HEK293 (cell line): ENCODE results near the gene LRRC4C.
"Not testable (repeated sequence)": the region's sequence is repeated elsewhere in the genome, so short reads cannot be mapped to it uniquely, and the experiment has no call there.

ENCODE experiments used
- CTCF ChIA-PET: fragments of 350-600 bp; formaldehyde crosslinking; extraction: SDS; loops from one replicate; lab custom pipeline; 2021; ENCODE audit warnings: antibody characterized with exemption; lab: Yijun Ruan, JAX
- POLR2A ChIA-PET: fragments of 300-600 bp; formaldehyde crosslinking; extraction: SDS; loops from one replicate; lab custom pipeline; 2020; ENCODE audit warnings: antibody characterized with exemption, inconsistent platforms; lab: Yijun Ruan, JAX
- H3K27ac ChIP-seq: fragments of 200-500 bp; sonication (Bioruptor generic); 2 replicates; pipeline ENCODE4 v1.5.1; 2014; ENCODE audit warnings: low read depth, low read length, control low read depth, inconsistent platforms; ENCODE audit errors: extremely low read depth
- H3K36me3 ChIP-seq, 2 experiments: fragments of 200-500 bp in 1 of 2; sonication (Bioruptor generic) in 1 of 2; 1 replicate in 1 of 2; 2 replicates in 1 of 2; pipeline ENCODE4 v1.5.1; 2014 to 2017; ENCODE audit warnings: inconsistent platforms in 2 of 2, low read length in 2 of 2; ENCODE audit not compliant: control insufficient read depth in 2 of 2, insufficient read depth in 1 of 2
- H3K4me1 ChIP-seq: fragments of 200-500 bp; sonication (Bioruptor generic); 2 replicates; pipeline ENCODE4 v1.5.1; 2014; ENCODE audit warnings: mild to moderate bottlenecking, low read length, inconsistent platforms; ENCODE audit not compliant: control insufficient read depth, insufficient read depth
- H3K4me3 ChIP-seq: 2 replicates; pipeline ENCODE4 v1.5.1; 2011; ENCODE audit warnings: low read depth, mild to moderate bottlenecking, control low read depth, low read length, moderate library complexity
- H3K9me3 ChIP-seq: fragments of 200-500 bp; sonication (Bioruptor generic); 2 replicates; pipeline ENCODE4 v1.5.1; 2014; ENCODE audit warnings: low read depth, low read length, inconsistent platforms; ENCODE audit not compliant: control insufficient read depth, insufficient read depth
- ELK4 ChIP-seq: IDR thresholded peaks from 2 replicates; pipeline ENCODE4 v1.6.1; 2011; ENCODE audit warnings: mild to moderate bottlenecking, low read depth, low read length, borderline replicate concordance
- HIC1 ChIP-seq: fragments of 450-650 bp; formaldehyde crosslinking; IDR thresholded peaks from 2 replicates; pipeline ENCODE4 v1.5.1; 2016; ENCODE audit warnings: missing biosample characterization, missing genetic modification characterization
- MEIS1 ChIP-seq: sonication (generic); formaldehyde crosslinking; IDR thresholded peaks from 2 replicates; pipeline ENCODE4 v1.8.1; 2022; ENCODE audit warnings: missing genetic modification reagents, mild to moderate bottlenecking, borderline replicate concordance
- PBX3 ChIP-seq: sonication (generic); formaldehyde crosslinking; IDR thresholded peaks from 2 replicates; pipeline ENCODE4 v1.8.1; 2022; ENCODE audit warnings: mild to moderate bottlenecking, moderate library complexity, missing genetic modification reagents
- ZBTB1 ChIP-seq: fragments of 450-650 bp; formaldehyde crosslinking; IDR thresholded peaks from 2 replicates; pipeline ENCODE4 v1.5.1; 2016; ENCODE audit warnings: missing biosample characterization, missing genetic modification characterization
- ZBTB21 ChIP-seq: fragments of 450-650 bp; formaldehyde crosslinking; IDR thresholded peaks from 2 replicates; pipeline ENCODE4 v1.5.1; 2017; ENCODE audit warnings: missing biosample characterization, missing genetic modification characterization
- ZFP3 ChIP-seq: fragments of 450-650 bp; formaldehyde crosslinking; IDR thresholded peaks from 2 replicates; pipeline ENCODE4 v1.5.1; 2016; ENCODE audit warnings: low read depth, missing biosample characterization, missing genetic modification characterization
- ZNF169 ChIP-seq: fragments of 450-650 bp; formaldehyde crosslinking; IDR thresholded peaks from 2 replicates; pipeline ENCODE4 v1.5.1; 2016; ENCODE audit warnings: missing biosample characterization, missing genetic modification characterization
- ZNF184 ChIP-seq: fragments of 450-650 bp; IDR thresholded peaks from 2 replicates; pipeline ENCODE4 v1.5.1; 2018; ENCODE audit warnings: missing biosample characterization, mild to moderate bottlenecking, missing genetic modification characterization
- ZNF214 ChIP-seq: fragments of 450-650 bp; formaldehyde crosslinking; IDR thresholded peaks from 2 replicates; pipeline ENCODE4 v1.5.1; 2017; ENCODE audit warnings: missing biosample characterization, mild to moderate bottlenecking, missing genetic modification characterization, borderline replicate concordance
- ZNF26 ChIP-seq: fragments of 450-650 bp; formaldehyde crosslinking; IDR thresholded peaks from 2 replicates; pipeline ENCODE4 v1.5.1; 2016; ENCODE audit warnings: missing biosample characterization, missing genetic modification characterization
- ZNF416 ChIP-seq: fragments of 450-650 bp; formaldehyde crosslinking; IDR thresholded peaks from 2 replicates; pipeline ENCODE4 v1.5.1; 2016; ENCODE audit warnings: missing biosample characterization, missing genetic modification characterization
- ZNF426 ChIP-seq: fragments of 450-650 bp; formaldehyde crosslinking; IDR thresholded peaks from 2 replicates; pipeline ENCODE4 v1.5.1; 2017; ENCODE audit warnings: missing biosample characterization, missing genetic modification characterization, mild to moderate bottlenecking, inconsistent platforms, moderate library complexity
- ZNF473 ChIP-seq: fragments of 450-650 bp; formaldehyde crosslinking; IDR thresholded peaks from 2 replicates; pipeline ENCODE4 v1.5.1; 2017; ENCODE audit warnings: missing biosample characterization, missing genetic modification characterization
- ZNF513 ChIP-seq: fragments of 450-650 bp; IDR thresholded peaks from 2 replicates; pipeline ENCODE4 v1.5.1; 2018; ENCODE audit warnings: missing biosample characterization, missing genetic modification characterization
- ZNF518A ChIP-seq: fragments of 450-650 bp; formaldehyde crosslinking; conservative IDR thresholded peaks from 2 replicates; pipeline ENCODE4 v1.5.1; 2016; ENCODE audit warnings: low read depth, missing biosample characterization, missing genetic modification characterization
- ZNF658 ChIP-seq: fragments of 450-650 bp; formaldehyde crosslinking; IDR thresholded peaks from 2 replicates; pipeline ENCODE4; 2016; ENCODE audit warnings: missing biosample characterization, missing genetic modification characterization
- ZNF777 ChIP-seq: fragments of 450-650 bp; formaldehyde crosslinking; IDR thresholded peaks from 2 replicates; pipeline ENCODE4 v1.5.1; 2017; ENCODE audit warnings: missing biosample characterization, missing genetic modification characterization, borderline replicate concordance
- ZNF785 ChIP-seq: fragments of 450-650 bp; formaldehyde crosslinking; IDR thresholded peaks from 2 replicates; pipeline ENCODE4 v1.5.1; 2016; ENCODE audit warnings: missing biosample characterization, missing genetic modification characterization
- ZNF843 ChIP-seq: fragments of 450-650 bp; formaldehyde crosslinking; IDR thresholded peaks from 2 replicates; pipeline ENCODE4 v1.5.1; 2016; ENCODE audit warnings: missing biosample characterization, missing genetic modification characterization

Gene LRRC4C

GRCh38 chr11:41020259-41020658, 439.2 kb downstream of the LRRC4C start:
- no peaks in the 10 kb centered on the region for H3K36me3 ChIP-seq
- H3K4me3 ChIP-seq = no peak overlapping the region
- no peaks in the 10 kb centered on the region for H3K4me1 ChIP-seq
- H3K9me3 ChIP-seq = no peaks in the 10 kb centered on the region
- POLR2A ChIA-PET = no interaction called here
- no peak for TF ChIP-seq MEIS1 (CRISPR knock-in tag)
- TF ChIP-seq ZNF426 (tag by site-specific recombination) = no peak
- no peak for TF ChIP-seq ZNF184 (tag by site-specific recombination)
- no peak for TF ChIP-seq ZFP3 (tag by site-specific recombination)
- TF ChIP-seq ZNF26 (tag by site-specific recombination) = no peak
- TF ChIP-seq ZBTB21 (tag by site-specific recombination) = no peak
- TF ChIP-seq ZNF777 (tag by site-specific recombination) = no peak
- TF ChIP-seq ZNF518A = no peak
- TF ChIP-seq ZNF169 (tag by site-specific recombination) = no peak
- no peak for TF ChIP-seq ZBTB1
- no peak for TF ChIP-seq ZNF214
- no peak for TF ChIP-seq ZNF416 (tag by site-specific recombination)
- no peak for TF ChIP-seq ZNF513
- TF ChIP-seq ZNF843 (tag by site-specific recombination) = no peak
- TF ChIP-seq ZNF785 (tag by site-specific recombination) = no peak
- TF ChIP-seq HIC1 (tag by site-specific recombination) = no peak
- TF ChIP-seq ZNF473 (tag by site-specific recombination) = no peak
- TF ChIP-seq ZNF658 (tag by site-specific recombination) = no peak
- no peak for TF ChIP-seq PBX3 (CRISPR knock-in tag)
- no peak for TF ChIP-seq ELK4
- CTCF ChIA-PET = no interaction called here
- H3K27ac ChIP-seq = no peak overlapping the region

- POLR2A ChIA-PET, H3K27ac ChIP-seq, H3K36me3 ChIP-seq, H3K4me1 ChIP-seq, H3K9me3 ChIP-seq, H3K4me3 ChIP-seq, CTCF ChIA-PET: not testable (repeated sequence)
Measured at GRCh38 chr11:41019666-41020065, 439.8 kb downstream of the LRRC4C start.
